Measurements from ENCODE around the gene NDRG2.

Gene NDRG2

DNA sequence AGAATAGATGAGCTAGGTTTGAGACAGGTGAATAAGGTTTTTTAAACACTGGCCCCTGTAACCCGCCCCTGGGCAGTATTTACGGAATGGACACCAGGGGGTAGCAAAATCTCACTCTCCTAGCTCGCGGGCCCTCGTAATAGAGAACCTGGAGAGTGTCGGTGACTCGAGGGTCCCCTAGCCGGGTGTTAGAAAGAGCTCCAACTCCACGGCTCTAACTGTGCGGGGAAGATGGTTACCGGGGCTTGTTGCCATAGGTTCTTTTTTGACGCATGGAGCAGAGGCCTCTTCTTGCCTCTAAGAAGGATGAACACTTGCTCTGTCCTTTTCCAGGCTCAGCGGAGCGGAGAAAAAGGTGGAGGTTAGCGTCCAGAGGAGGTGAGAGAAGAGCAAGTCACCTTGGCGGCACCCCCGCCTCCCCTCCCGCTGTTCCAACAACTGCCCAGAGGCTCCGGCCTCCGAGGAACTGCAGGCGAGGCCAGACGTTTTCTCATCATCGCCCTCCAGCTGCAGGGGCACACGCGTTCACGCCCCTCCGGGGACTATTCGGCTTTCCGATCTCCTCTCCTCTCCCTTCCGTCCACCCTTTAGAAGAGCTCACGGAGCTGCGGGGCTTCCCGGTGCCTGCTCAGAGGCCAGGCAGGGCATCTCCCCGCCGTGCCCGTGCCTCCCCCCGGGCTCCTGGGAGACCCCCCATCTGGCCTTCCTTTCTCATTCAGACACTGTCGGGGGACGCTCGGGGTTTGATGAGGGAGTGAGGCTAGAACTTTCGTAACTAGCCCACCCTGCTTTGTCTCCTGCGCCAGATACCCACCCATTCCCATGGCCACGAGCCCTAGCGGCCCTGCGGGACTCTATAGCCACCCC lies 43.9 kb upstream of the NDRG2 start:
- Histone ChIP-seq H3K27ac (ENCODE audit: low read length) (no peak overlapping the region), H3K27me3 (ENCODE audit: control insufficient read depth, insufficient read depth, low read length) (no peaks in the 10 kb centered on the region; the same call in 1 of the 2 replicates), H3K4me1 (ENCODE audit: control insufficient read depth, insufficient read depth, low read length) (peaks cover 4% of the 10 kb centered on the region; the same call in 1 of the 2 replicates), H3K36me3 (ENCODE audit: control insufficient read depth, insufficient read depth, low read length) (peaks cover 5% of the 10 kb centered on the region; the same call in 1 of the 2 replicates), H3K4me3 (ENCODE audit: low read length) (peak overlapping the region; percentile 77), H3K9me3 (ENCODE audit: control insufficient read depth, insufficient read depth, low read length) (no peaks in the 10 kb centered on the region)
- WGBS (ENCODE audit: insufficient coverage, insufficient read length): no CpG with 5 or more reads among the region's 45 CpGs
- DNase-seq (ENCODE audit: low read depth, low spot score): no peak

DNA sequence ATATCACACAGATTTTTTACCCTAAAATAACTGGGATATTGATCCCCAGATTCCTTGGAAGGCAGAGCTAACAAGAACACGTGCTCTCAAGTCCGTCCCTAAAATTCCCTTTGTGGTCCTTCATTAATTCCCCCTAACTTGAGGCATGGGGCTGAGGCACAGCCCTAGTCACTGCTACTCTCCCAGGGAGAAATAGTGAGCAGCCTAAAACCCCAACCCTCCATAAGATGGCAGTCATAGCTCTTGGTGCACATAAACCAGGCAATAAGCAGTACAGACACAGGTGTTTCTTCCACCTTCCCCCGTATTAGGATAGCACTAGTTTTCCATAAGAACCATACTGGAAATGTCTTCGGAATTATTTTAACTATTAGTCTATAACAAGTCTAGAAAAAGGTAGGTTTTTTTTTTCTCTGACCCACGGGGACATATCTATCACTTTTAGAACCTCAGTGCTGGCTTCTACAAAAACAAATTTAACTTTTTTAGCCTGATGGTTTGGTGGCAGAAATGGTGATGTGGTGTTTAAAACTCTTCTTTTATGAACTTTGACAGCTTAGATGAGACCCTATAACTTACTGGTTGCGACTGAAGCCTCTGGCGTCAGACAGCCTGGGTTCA lies 42.1 kb upstream of the NDRG2 start:
- H3K27me3 ChIP-seq (ENCODE audit: control insufficient read depth, insufficient read depth, low read length): no peaks in the 10 kb centered on the region; the same call in 1 of the 2 replicates
- no peak overlapping the region for H3K27ac ChIP-seq (ENCODE audit: low read length)
- H3K4me1 ChIP-seq (ENCODE audit: control insufficient read depth, insufficient read depth, low read length): no peaks in the 10 kb centered on the region
- WGBS (ENCODE audit: insufficient coverage, insufficient read length): no CpG with 5 or more reads among the region's 7 CpGs
- no peaks in the 10 kb centered on the region for H3K36me3 ChIP-seq (ENCODE audit: control insufficient read depth, insufficient read depth, low read length)
- H3K9me3 ChIP-seq (ENCODE audit: control insufficient read depth, insufficient read depth, low read length): no peaks in the 10 kb centered on the region
- H3K4me3 ChIP-seq (ENCODE audit: low read length): no peak overlapping the region
- DNase-seq (ENCODE audit: low read depth, low spot score): no peak

DNA sequence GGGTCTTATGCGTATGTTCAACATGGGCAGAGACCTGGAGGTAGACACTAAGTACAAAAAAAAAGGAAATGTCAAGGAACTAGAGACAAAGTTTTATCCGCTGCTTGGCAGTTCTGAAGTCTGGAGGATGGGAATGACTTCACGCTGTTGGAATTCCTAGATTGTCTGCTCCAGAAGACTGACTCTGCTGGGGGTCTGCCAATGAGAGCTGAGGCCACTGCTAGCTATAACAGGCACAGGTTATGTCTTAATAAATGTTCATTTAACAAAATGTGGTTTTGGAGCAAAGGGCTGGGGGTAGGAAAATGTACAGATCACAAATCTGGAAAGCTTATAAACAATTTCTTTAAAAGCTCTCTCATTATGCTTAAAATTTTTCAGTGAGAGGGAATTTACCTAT lies 38.6 kb upstream of the NDRG2 start:
- no peaks in the 10 kb centered on the region for H3K9me3 ChIP-seq (ENCODE audit: control insufficient read depth, insufficient read depth, low read length)
- no peak for DNase-seq (ENCODE audit: low read depth, low spot score)
- no peak overlapping the region for H3K4me3 ChIP-seq (ENCODE audit: low read length)
- no peak overlapping the region for H3K27ac ChIP-seq (ENCODE audit: low read length)
- WGBS (ENCODE audit: insufficient coverage, insufficient read length): no CpG with 5 or more reads among the region's 3 CpGs
- H3K4me1 ChIP-seq (ENCODE audit: control insufficient read depth, insufficient read depth, low read length): no peaks in the 10 kb centered on the region
- H3K36me3 ChIP-seq (ENCODE audit: control insufficient read depth, insufficient read depth, low read length): no peaks in the 10 kb centered on the region
- no peaks in the 10 kb centered on the region for H3K27me3 ChIP-seq (ENCODE audit: control insufficient read depth, insufficient read depth, low read length)

DNA sequence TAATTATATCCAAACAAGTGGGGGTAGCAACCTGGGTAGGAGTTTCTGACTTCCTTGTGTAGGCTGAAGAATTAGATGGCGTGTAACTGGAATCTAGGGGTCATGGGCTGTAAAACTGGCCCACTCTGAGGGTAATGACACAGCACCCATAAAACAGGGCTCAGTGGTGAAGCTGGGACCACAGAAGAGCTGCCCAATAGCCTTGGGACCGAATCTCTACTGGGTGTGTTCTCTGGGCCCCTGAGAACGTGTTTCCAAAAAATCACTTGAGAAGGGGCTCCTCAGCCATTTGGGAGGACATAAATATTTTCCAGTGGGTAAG lies 36.4 kb upstream of the NDRG2 start:
- Histone ChIP-seq H3K4me1 (ENCODE audit: control insufficient read depth, insufficient read depth, low read length) (no peaks in the 10 kb centered on the region), H3K27me3 (ENCODE audit: control insufficient read depth, insufficient read depth, low read length) (no peaks in the 10 kb centered on the region), H3K4me3 (ENCODE audit: low read length) (no peak overlapping the region), H3K9me3 (ENCODE audit: control insufficient read depth, insufficient read depth, low read length) (no peaks in the 10 kb centered on the region), H3K27ac (ENCODE audit: low read length) (no peak overlapping the region), H3K36me3 (ENCODE audit: control insufficient read depth, insufficient read depth, low read length) (no peaks in the 10 kb centered on the region)
- WGBS (ENCODE audit: insufficient coverage, insufficient read length): no CpG with 5 or more reads among the region's 3 CpGs
- DNase-seq (ENCODE audit: low read depth, low spot score): no peak

GRCh38 chr14:21060614-21061346 lies 35.9 kb upstream of the NDRG2 start:
- Histone ChIP-seq H3K27ac (ENCODE audit: low read length) (no peak overlapping the region), H3K27me3 (ENCODE audit: control insufficient read depth, insufficient read depth, low read length) (no peaks in the 10 kb centered on the region), H3K9me3 (ENCODE audit: control insufficient read depth, insufficient read depth, low read length) (no peaks in the 10 kb centered on the region), H3K4me1 (ENCODE audit: control insufficient read depth, insufficient read depth, low read length) (0 out of 2 replicates have a peak, but pooled peaks cover under 1% of the 10 kb centered on the region), H3K36me3 (ENCODE audit: control insufficient read depth, insufficient read depth, low read length) (no peaks in the 10 kb centered on the region), H3K4me3 (ENCODE audit: low read length) (no peak overlapping the region)
- DNase-seq (ENCODE audit: low read depth, low spot score): no peak
- no CpG with 5 or more reads among the region's 13 CpGs for WGBS (ENCODE audit: insufficient coverage, insufficient read length)

DNA sequence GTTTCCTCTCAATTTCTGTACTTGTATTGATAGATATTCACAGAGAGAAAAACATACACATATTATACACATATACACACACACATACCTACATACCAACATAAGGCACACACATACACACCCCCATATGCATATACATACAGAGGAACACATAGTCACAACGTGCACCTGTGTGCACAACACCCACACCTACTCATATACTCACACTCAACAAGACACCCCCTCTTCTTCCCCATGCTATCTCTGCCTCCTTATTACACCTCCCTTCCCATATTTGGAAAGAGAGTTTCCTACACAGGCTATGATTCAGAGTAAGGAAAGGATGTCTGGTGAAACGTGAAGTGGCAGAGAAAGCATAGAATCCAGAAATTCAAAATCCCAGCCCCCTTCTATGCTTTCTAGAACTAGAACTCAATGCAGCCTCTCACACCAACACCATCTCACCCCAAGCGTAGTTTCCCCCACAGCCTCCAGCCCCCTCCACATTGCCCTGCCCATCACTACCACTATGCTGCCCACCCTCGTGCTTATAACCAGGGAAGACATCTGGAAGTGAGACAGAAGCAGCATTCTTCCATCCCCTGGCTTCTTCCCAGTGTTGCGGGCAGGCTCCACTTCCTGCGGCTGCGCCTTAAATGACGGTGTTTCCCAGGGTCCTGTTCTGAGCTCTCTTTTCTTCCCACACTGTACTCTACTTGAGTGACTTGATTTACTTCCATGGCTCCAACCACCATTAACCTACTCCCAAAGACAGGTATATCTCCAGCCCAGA lies 35.2 kb upstream of the NDRG2 start:
- H3K27me3 ChIP-seq (ENCODE audit: control insufficient read depth, insufficient read depth, low read length): no peaks in the 10 kb centered on the region
- WGBS (ENCODE audit: insufficient coverage, insufficient read length): no CpG with 5 or more reads among the region's 8 CpGs
- no peaks in the 10 kb centered on the region for H3K36me3 ChIP-seq (ENCODE audit: control insufficient read depth, insufficient read depth, low read length)
- no peak overlapping the region for H3K4me3 ChIP-seq (ENCODE audit: low read length)
- H3K27ac ChIP-seq (ENCODE audit: low read length): no peak overlapping the region
- 0 out of 2 replicates have a peak, but pooled peaks cover 1% of the 10 kb centered on the region for H3K4me1 ChIP-seq (ENCODE audit: control insufficient read depth, insufficient read depth, low read length)
- no peak for DNase-seq (ENCODE audit: low read depth, low spot score)
- H3K9me3 ChIP-seq (ENCODE audit: control insufficient read depth, insufficient read depth, low read length): no peaks in the 10 kb centered on the region

- DNase-seq (ENCODE audit: low read depth, low spot score): no peak
- WGBS (ENCODE audit: insufficient coverage, insufficient read length): no CpG with 5 or more reads among the region's 5 CpGs
- H3K4me1 ChIP-seq (ENCODE audit: control insufficient read depth, insufficient read depth, low read length): 0 out of 2 replicates have a peak, but pooled peaks cover 1% of the 10 kb centered on the region
- H3K27ac ChIP-seq (ENCODE audit: low read length): no peak overlapping the region
- H3K4me3 ChIP-seq (ENCODE audit: low read length): no peak overlapping the region
- no peaks in the 10 kb centered on the region for H3K9me3 ChIP-seq (ENCODE audit: control insufficient read depth, insufficient read depth, low read length)
- no peaks in the 10 kb centered on the region for H3K36me3 ChIP-seq (ENCODE audit: control insufficient read depth, insufficient read depth, low read length)
- no peaks in the 10 kb centered on the region for H3K27me3 ChIP-seq (ENCODE audit: control insufficient read depth, insufficient read depth, low read length)
Observed at GRCh38 chr14:21058903-21059302, 34.0 kb upstream of the NDRG2 start.

DNA sequence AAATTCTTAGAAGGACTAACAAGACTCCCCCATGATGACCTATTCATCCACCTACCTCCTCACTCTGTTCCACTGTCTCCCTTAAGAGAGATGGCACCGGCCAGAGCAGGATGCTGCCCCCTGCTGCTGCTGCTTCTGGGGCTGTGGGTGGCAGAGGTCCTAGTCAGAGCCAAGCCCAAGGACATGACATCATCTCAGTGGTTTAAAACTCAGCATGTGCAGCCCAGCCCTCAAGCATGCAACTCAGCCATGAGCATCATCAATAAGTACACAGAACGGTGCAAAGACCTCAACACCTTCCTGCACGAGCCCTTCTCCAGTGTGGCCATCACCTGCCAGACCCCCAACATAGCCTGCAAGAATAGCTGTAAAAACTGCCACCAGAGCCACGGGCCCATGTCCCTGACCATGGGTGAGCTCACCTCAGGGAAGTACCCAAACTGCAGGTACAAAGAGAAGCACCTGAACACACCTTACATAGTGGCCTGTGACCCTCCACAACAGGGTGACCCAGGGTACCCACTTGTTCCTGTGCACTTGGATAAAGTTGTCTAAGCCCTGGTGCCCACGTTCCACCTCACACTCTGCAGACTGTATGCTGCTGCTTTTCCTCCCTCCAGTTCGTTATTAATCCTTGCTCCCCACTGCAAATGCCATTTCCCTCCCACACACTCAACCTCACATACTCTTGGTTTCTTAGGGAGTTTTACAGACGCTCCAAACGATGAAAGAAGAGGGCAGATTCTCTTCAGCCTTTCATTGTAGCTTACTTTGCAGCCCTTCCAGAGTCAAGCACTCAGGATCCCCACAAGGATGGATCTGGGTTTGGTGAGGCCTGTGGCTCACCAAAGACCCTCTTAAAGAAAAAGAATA lies 33.2 kb upstream of the NDRG2 start, which contains the start of gene RNASE8:
RNASE8 (plus strand) TSS at position 20 of the 873 bp plus-strand sequence; CDS start at position 91, 71 bp downstream.
- WGBS (ENCODE audit: insufficient coverage, insufficient read length): no CpG with 5 or more reads among the region's 8 CpGs
- no peaks in the 10 kb centered on the region for H3K36me3 ChIP-seq (ENCODE audit: control insufficient read depth, insufficient read depth, low read length)
- H3K27me3 ChIP-seq (ENCODE audit: control insufficient read depth, insufficient read depth, low read length): no peaks in the 10 kb centered on the region
- no peak within 1 kb of the TSS for H3K4me3 ChIP-seq (ENCODE audit: low read length)
- no peaks in the 10 kb centered on the region for H3K9me3 ChIP-seq (ENCODE audit: control insufficient read depth, insufficient read depth, low read length)
- H3K4me1 ChIP-seq (ENCODE audit: control insufficient read depth, insufficient read depth, low read length): 0 out of 2 replicates have a peak, but pooled peaks cover 1% of the 10 kb centered on the region
- no peak within 1 kb of the TSS for H3K27ac ChIP-seq (ENCODE audit: low read length)
- DNase-seq (ENCODE audit: low read depth, low spot score): no peak

- Histone ChIP-seq H3K27ac (ENCODE audit: low read length) (no peak overlapping the region), H3K4me3 (ENCODE audit: low read length) (no peak overlapping the region), H3K27me3 (ENCODE audit: control insufficient read depth, insufficient read depth, low read length) (no peaks in the 10 kb centered on the region), H3K9me3 (ENCODE audit: control insufficient read depth, insufficient read depth, low read length) (no peaks in the 10 kb centered on the region), H3K36me3 (ENCODE audit: control insufficient read depth, insufficient read depth, low read length) (no peaks in the 10 kb centered on the region), H3K4me1 (ENCODE audit: control insufficient read depth, insufficient read depth, low read length) (0 out of 2 replicates have a peak, but pooled peaks cover 1% of the 10 kb centered on the region)
- no CpG with 5 or more reads among the region's 10 CpGs for WGBS (ENCODE audit: insufficient coverage, insufficient read length)
- no peak for DNase-seq (ENCODE audit: low read depth, low spot score)
Observed at GRCh38 chr14:21056520-21057163, 31.8 kb upstream of the NDRG2 start.

Measured in iPS DF 6.9 (cell line).